NT2/D1 (cell line): ENCODE measurements around the gene SLC9A6.

Source experiments
- SUZ12 ChIP-seq: IDR thresholded peaks from 2 replicates; pipeline ENCODE4 v1.6.1; 2011; ENCODE audit not compliant: insufficient read length, insufficient read depth; ENCODE audit errors: extremely low read depth
- YY1 ChIP-seq: IDR thresholded peaks from 2 replicates; pipeline ENCODE4 v1.6.1; 2011; ENCODE audit not compliant: insufficient read length, insufficient read depth
- ZNF274 ChIP-seq: IDR thresholded peaks from 2 replicates; pipeline ENCODE4 v1.6.1; 2011; ENCODE audit warnings: mild to moderate bottlenecking, low read depth, low read length

GRCh38 chrX:136034668-136035067 lies 49.4 kb downstream of the SLC9A6 start:
- TF ChIP-seq YY1 (no peak), ZNF274 (no peak), SUZ12 (no peak)
